Vagina (tissue), 2 donors: Measurements from ENCODE around the gene PDLIM4.

Experiments used
- POLR2AphosphoS5 ChIP-seq, 2 donors: sonication (generic); formaldehyde crosslinking; IDR thresholded peaks; one replicate each; pipeline ENCODE4 v1.9.0; 2017; ENCODE audit warnings: antibody characterized with exemption in 2 of 2, mild to moderate bottlenecking in 2 of 2, low read depth in 1 of 2; ENCODE audit not compliant: insufficient read depth in 1 of 2
- TF ChIP-seq, protein P1 (sequence below), 3 experiments: fragments of 450-650 bp in 2 of 3; fragments of 200-600 bp in 1 of 3; sonication (generic) in 1 of 3; IDR thresholded peaks; one replicate each; pipeline ENCODE4 v1.5.1; 2017 to 2019; ENCODE audit warnings: antibody characterized with exemption in 3 of 3, mild to moderate bottlenecking in 2 of 3, moderate library complexity in 2 of 3

DNA sequence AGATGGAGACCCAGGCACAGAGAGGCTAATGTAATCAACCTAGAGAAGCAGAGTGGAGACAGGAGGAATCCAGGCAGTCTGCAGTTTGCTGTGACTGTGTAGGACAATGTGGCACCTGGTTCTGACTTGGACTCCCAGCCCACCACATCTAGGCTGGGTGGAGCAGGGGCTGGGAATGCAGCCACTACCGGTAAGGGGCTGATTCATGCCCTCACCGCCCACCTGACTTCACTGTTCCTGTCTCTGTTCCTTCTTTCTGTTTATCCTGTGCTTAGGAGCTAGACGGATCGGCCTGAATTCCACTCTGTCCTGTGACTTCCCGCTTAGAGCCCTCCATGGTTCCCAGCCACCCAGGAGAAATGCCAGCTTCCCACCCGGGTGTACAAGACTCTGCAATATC is 2.6 kb downstream of the PDLIM4 start:
- TF ChIP-seq, protein P1, sequence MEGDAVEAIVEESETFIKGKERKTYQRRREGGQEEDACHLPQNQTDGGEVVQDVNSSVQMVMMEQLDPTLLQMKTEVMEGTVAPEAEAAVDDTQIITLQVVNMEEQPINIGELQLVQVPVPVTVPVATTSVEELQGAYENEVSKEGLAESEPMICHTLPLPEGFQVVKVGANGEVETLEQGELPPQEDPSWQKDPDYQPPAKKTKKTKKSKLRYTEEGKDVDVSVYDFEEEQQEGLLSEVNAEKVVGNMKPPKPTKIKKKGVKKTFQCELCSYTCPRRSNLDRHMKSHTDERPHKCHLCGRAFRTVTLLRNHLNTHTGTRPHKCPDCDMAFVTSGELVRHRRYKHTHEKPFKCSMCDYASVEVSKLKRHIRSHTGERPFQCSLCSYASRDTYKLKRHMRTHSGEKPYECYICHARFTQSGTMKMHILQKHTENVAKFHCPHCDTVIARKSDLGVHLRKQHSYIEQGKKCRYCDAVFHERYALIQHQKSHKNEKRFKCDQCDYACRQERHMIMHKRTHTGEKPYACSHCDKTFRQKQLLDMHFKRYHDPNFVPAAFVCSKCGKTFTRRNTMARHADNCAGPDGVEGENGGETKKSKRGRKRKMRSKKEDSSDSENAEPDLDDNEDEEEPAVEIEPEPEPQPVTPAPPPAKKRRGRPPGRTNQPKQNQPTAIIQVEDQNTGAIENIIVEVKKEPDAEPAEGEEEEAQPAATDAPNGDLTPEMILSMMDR (IDR thresholded peaks at IDR 0.05) = no peak
- TF ChIP-seq POLR2AphosphoS5 (IDR thresholded peaks at IDR 0.05; ENCODE audit: insufficient read depth in 1 of 2, low read depth in 1 of 2) = no peak
